T-helper 9 cell (primary cell): ENCODE results near the gene API5.

ENCODE experiments used
- DNase-seq: peaks from one replicate; pipeline ENCODE4 v3.0.0-alpha.2; 2020

API5 gene

GRCh38 chr11:43360361-43361032 is 48.7 kb downstream of the API5 start:
- no peak for DNase-seq

- no peak for DNase-seq
These were observed 54.9 kb downstream of the API5 start for GRCh38 chr11:43366677-43367076.

- DNase-seq, result no peak
These were observed 55.8 kb downstream of the API5 start for GRCh38 chr11:43367382-43368178.

- DNase-seq, result no peak
These were observed 64.3 kb downstream of the API5 start for GRCh38 chr11:43376065-43376464.

- no peak for DNase-seq
These were observed 64.8 kb downstream of the API5 start for GRCh38 chr11:43376594-43376993.

GRCh38 chr11:43377389-43377788 is 65.6 kb downstream of the API5 start:
- DNase-seq, result no peak

GRCh38 chr11:43378897-43379296 is 67.1 kb downstream of the API5 start:
- no peak for DNase-seq

GRCh38 chr11:43381802-43382201 is 70.0 kb downstream of the API5 start:
- DNase-seq, result no peak

- no peak for DNase-seq
These were observed 70.8 kb downstream of the API5 start for GRCh38 chr11:43382614-43383013.

- no peak for DNase-seq
These were observed 72.6 kb downstream of the API5 start for GRCh38 chr11:43384393-43384792.

GRCh38 chr11:43392713-43393112 is 80.9 kb downstream of the API5 start:
- DNase-seq, result no peak

- no peak for DNase-seq
These were observed 82.1 kb downstream of the API5 start for GRCh38 chr11:43393765-43394355.
